Glutamatergic neuron (in vitro differentiated cells): Measurements from ENCODE around the gene HEPN1. TPM values are rescaled to one million over a fixed set of nuclear protein-coding genes. Genes with fewer than 3 reads are reported as not detected.
A peak's percentile ranks its signal among the peaks of the same experiment; 100 is the strongest.

Source experiments
- DNase-seq: peaks from one replicate; pipeline ENCODE4 v3.0.0; 2022
- H3K27ac Mint-ChIP-seq: one replicate; pipeline ENCODE4 v1.8.0; 2020; ENCODE audit warnings: mild to moderate bottlenecking, mixed read lengths, inconsistent platforms; ENCODE audit not compliant: unreplicated experiment
- H3K27me3 Mint-ChIP-seq: one replicate; pipeline ENCODE4 v1.8.0; 2020; ENCODE audit warnings: mild to moderate bottlenecking, moderate library complexity, mixed read lengths, inconsistent platforms; ENCODE audit not compliant: unreplicated experiment
- H3K36me3 Mint-ChIP-seq: one replicate; pipeline ENCODE4 v1.8.0; 2020; ENCODE audit warnings: mild to moderate bottlenecking, mixed read lengths, inconsistent platforms; ENCODE audit not compliant: unreplicated experiment
- H3K4me1 Mint-ChIP-seq: one replicate; pipeline ENCODE4 v1.8.0; 2020; ENCODE audit warnings: mild to moderate bottlenecking, low read depth, mixed read lengths, inconsistent platforms; ENCODE audit not compliant: unreplicated experiment
- H3K4me3 Mint-ChIP-seq: one replicate; pipeline ENCODE4 v1.8.0; 2020; ENCODE audit warnings: mild to moderate bottlenecking, mixed read lengths, inconsistent platforms; ENCODE audit not compliant: unreplicated experiment
- H3K9me3 Mint-ChIP-seq: one replicate; pipeline ENCODE4 v1.8.0; 2020; ENCODE audit warnings: mild to moderate bottlenecking, moderate library complexity, mixed read lengths, inconsistent platforms; ENCODE audit not compliant: unreplicated experiment
- total RNA-seq: library from RNA; stranded (reverse); fragmentation: NEBNext Ultra II Directional; extraction: Animal tissue kit (Norgen Biotek cat#: 25700); gene quantifications from one replicate; pipeline ENCODE4 v1.2.1, GENCODE V29; 2021; ENCODE audit not compliant: unreplicated experiment
- TF ChIP-seq, protein P1 (sequence below): fragments of 200-600 bp; sonication (generic); IDR thresholded peaks from one replicate; pipeline ENCODE4 v1.5.0; 2021; ENCODE audit not compliant: partially characterized antibody, unreplicated experiment

HEPN1 gene
- total RNA-seq, 1 donor from 2014 or later: not detected

DNA sequence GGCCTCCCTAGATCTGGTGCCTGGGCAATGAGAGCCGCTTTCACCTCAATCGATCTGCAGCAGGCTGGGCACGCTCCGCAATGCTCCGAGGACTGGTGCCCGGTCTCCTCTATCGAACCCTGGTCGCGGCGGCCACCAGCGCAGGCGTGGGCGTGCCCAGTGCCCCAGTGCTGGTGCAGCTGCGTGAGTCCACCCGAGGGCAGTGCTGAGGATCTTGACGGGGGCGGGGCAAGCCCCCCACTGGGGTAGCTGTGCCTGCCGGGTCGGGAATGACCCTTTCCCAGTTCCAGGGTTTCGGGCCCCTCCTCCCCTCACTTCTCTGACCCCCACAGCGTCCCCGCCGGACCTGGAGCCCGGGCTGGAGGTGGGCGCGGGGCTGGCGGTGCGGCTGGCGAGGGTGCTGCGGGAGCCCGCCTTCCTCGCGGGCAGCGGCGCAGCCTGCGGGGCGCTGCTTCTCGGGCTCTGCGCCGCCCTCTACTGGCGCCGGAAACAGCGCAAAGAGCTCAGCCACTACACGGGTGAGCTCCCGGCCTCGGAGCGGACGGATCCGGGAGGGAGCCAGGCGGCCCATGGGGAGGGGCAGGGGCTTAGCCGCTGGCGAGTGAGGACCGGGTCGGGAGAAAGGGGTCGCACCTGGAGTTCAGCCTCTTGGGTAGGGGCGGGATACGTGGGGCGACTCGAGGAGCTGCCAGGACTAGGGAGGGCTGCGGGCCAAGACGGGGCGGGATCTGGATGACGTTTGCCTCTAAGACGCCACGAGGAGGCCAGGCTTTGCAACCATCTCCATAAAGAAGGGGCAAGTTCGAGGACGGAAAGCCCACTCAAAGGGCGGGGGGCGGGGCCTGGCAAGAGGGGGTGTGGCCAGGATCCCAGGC is 42.9 kb upstream of the HEPN1 start:
- DNase-seq: peak; percentile 92
- Mint-ChIP-seq H3K36me3 (no peaks in the 10 kb centered on the region), H3K27me3 (peaks cover 28% of the 10 kb centered on the region), H3K9me3 (peaks cover 1% of the 10 kb centered on the region), H3K4me3 (peak overlapping the region; percentile 81), H3K27ac (peak overlapping the region; percentile 79), H3K4me1 (peaks cover 6% of the 10 kb centered on the region)
- TF ChIP-seq, protein P1, sequence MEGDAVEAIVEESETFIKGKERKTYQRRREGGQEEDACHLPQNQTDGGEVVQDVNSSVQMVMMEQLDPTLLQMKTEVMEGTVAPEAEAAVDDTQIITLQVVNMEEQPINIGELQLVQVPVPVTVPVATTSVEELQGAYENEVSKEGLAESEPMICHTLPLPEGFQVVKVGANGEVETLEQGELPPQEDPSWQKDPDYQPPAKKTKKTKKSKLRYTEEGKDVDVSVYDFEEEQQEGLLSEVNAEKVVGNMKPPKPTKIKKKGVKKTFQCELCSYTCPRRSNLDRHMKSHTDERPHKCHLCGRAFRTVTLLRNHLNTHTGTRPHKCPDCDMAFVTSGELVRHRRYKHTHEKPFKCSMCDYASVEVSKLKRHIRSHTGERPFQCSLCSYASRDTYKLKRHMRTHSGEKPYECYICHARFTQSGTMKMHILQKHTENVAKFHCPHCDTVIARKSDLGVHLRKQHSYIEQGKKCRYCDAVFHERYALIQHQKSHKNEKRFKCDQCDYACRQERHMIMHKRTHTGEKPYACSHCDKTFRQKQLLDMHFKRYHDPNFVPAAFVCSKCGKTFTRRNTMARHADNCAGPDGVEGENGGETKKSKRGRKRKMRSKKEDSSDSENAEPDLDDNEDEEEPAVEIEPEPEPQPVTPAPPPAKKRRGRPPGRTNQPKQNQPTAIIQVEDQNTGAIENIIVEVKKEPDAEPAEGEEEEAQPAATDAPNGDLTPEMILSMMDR: peak; percentile 63

DNA sequence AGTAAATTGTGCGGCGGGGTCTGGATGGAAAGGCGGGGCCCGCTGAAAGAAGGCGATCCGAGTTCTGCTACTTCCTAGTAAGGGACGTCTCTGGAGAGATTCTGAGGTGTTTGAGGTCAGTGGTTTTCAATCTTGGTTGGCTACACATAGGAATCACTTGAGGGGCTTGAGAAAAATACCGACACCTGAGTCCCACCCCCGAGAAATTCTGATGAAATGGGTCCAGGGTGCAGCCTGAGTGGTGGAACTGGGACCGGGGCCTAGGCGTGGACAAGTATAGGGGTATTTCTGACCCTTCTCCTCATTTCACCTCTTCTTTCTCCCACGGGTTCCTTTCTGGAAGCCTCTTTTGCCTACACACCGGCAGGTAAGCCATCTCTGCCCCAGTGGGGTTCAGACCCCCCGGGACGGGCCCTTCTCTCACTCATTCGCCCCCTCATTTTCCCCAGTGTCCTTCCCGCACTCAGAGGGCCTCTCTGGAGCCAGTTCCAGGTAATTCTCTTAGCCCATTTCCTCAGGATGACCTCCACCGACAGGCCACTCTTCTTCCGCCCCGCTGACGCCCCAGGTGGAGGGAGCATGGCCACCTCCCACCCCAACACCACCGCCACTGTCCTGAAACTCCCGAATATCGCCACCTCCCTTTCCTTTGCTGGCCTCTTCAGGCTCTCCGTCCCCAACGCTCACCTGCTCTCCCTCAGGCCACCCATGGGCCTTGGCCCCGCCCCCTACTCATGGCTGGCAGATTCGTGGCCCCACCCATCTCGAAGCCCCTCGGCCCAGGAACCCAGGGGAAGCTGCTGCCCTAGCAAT is 42.0 kb upstream of the HEPN1 start:
- Mint-ChIP-seq H3K27me3 (peaks cover 23% of the 10 kb centered on the region), H3K4me1 (peaks cover 6% of the 10 kb centered on the region), H3K36me3 (no peaks in the 10 kb centered on the region)

GRCh38 chr11:124877631-124877909 is 41.5 kb upstream of the HEPN1 start:
- TF ChIP-seq, protein P1: no peak
- peaks cover 18% of the 10 kb centered on the region for H3K27me3 Mint-ChIP-seq
- DNase-seq: no peak
- no peak overlapping the region for H3K27ac Mint-ChIP-seq
- H3K36me3 Mint-ChIP-seq: no peaks in the 10 kb centered on the region
- peaks cover 6% of the 10 kb centered on the region for H3K4me1 Mint-ChIP-seq
- no peak overlapping the region for H3K4me3 Mint-ChIP-seq
- H3K9me3 Mint-ChIP-seq: peaks cover 1% of the 10 kb centered on the region

More for the DNA sequence above, 42.0 kb upstream of the HEPN1 start:
- H3K4me3 Mint-ChIP-seq: peak overlapping the region; percentile 81
- H3K27ac Mint-ChIP-seq: no peak overlapping the region
- peaks cover 1% of the 10 kb centered on the region for H3K9me3 Mint-ChIP-seq
- TF ChIP-seq, protein P1: no peak
- no peak for DNase-seq

GRCh38 chr11:124877910-124878758 is 40.9 kb upstream of the HEPN1 start:
- H3K4me1 Mint-ChIP-seq: peaks cover 8% of the 10 kb centered on the region
- no peak overlapping the region for H3K27ac Mint-ChIP-seq
- H3K9me3 Mint-ChIP-seq: peaks cover 1% of the 10 kb centered on the region
- peaks cover 17% of the 10 kb centered on the region for H3K27me3 Mint-ChIP-seq
- TF ChIP-seq, protein P1: no peak
- peaks cover 5% of the 10 kb centered on the region for H3K36me3 Mint-ChIP-seq
- DNase-seq: no peak
- H3K4me3 Mint-ChIP-seq: no peak overlapping the region
